Activated CD8-positive, alpha-beta T cell treated with anti-CD3 and anti-CD28 coated beads, Interleukin-2, amount 10 ng/mL, durations not matched to agents 7 days and 5 days (primary cell): ENCODE measurements around the gene HSF5. TPM values are rescaled to one million over a fixed set of nuclear protein-coding genes. Genes with fewer than 3 reads are reported as not detected.
A peak's percentile ranks its signal among the peaks of the same experiment; 100 is the strongest.
"Not testable (repeated sequence)": the region's sequence is repeated elsewhere in the genome, so short reads cannot be mapped to it uniquely, and the experiment has no call there.

Experiments
- ATAC-seq: fragments of 150-1000 bp; cut with Tn5 transposase; one replicate; pipeline ENCODE4 v1.10.0; 2021; ENCODE audit warnings: moderate library complexity
- CTCF ChIA-PET: fragments of 350-600 bp; sonication (Branson Sonifier 250); formaldehyde crosslinking; loops from one replicate; lab custom pipeline; 2021; ENCODE audit warnings: antibody characterized with exemption; lab: Charles Lee
- POLR2A ChIA-PET: fragments of 350-600 bp; sonication (Branson Sonifier 250); formaldehyde crosslinking; loops from one replicate; lab custom pipeline; 2021; ENCODE audit warnings: antibody characterized with exemption; lab: Charles Lee
- DNase-seq: peaks from one replicate; pipeline ENCODE4 v3.0.0-alpha.2; 2020
- H3K27ac Mint-ChIP-seq: one replicate; pipeline ENCODE4 v1.8.0; 2021; ENCODE audit warnings: mild to moderate bottlenecking, mixed read lengths
- H3K27me3 Mint-ChIP-seq: one replicate; pipeline ENCODE4 v1.8.0; 2021; ENCODE audit warnings: low read depth, mixed read lengths
- H3K36me3 Mint-ChIP-seq: one replicate; pipeline ENCODE4 v1.8.0; 2021; ENCODE audit warnings: low read depth, mixed read lengths
- H3K4me1 Mint-ChIP-seq: one replicate; pipeline ENCODE4 v1.8.0; 2021; ENCODE audit warnings: low read depth, mixed read lengths
- H3K4me3 Mint-ChIP-seq: one replicate; pipeline ENCODE4 v1.8.0; 2021; ENCODE audit warnings: mild to moderate bottlenecking, mixed read lengths
- H3K9me3 Mint-ChIP-seq: one replicate; pipeline ENCODE4 v1.8.0; 2022; ENCODE audit warnings: mixed read lengths; ENCODE audit not compliant: insufficient read depth
- total RNA-seq, 2 experiments: library from RNA; stranded (reverse); gene quantifications; one replicate each; pipeline ENCODE4 v1.2.3, GENCODE V29; 2021

HSF5 gene
- total RNA-seq, 2 experiments from 2014 or later = 0.08 to 0.18 TPM

- no peak for ATAC-seq
- H3K27me3 Mint-ChIP-seq = no peaks in the 10 kb centered on the region
- no peak for DNase-seq
- no peaks in the 10 kb centered on the region for H3K9me3 Mint-ChIP-seq
- H3K27ac Mint-ChIP-seq = peak overlapping the region; percentile 43
- H3K4me3 Mint-ChIP-seq = no peak overlapping the region
- POLR2A ChIA-PET = interaction anchor here (0.6 to 1.2 kb wide), 2 partner anchors 8 to 9 kb away, joined by 3 read pairs; no protein-coding TSS in a partner anchor
- H3K36me3 Mint-ChIP-seq = peaks cover 60% of the 10 kb centered on the region
- H3K4me1 Mint-ChIP-seq = peaks cover 10% of the 10 kb centered on the region
- CTCF ChIA-PET = interaction anchor here (1.5 to 1.8 kb wide), 2 partner anchors 7 to 10 kb away, joined by 3 to 4 read pairs; no protein-coding TSS in a partner anchor
Measured at GRCh38 chr17:58504826-58505351, 16.7 kb upstream of the HSF5 start.

GRCh38 chr17:58503866-58504265, 15.7 kb upstream of the HSF5 start:
- ATAC-seq (no peak), DNase-seq (no peak)
- Mint-ChIP-seq H3K4me3 (no peak overlapping the region), H3K27ac (no peak overlapping the region), H3K27me3 (no peaks in the 10 kb centered on the region), H3K4me1 (peaks cover 3% of the 10 kb centered on the region), H3K9me3 (no peaks in the 10 kb centered on the region), H3K36me3 (peaks cover 59% of the 10 kb centered on the region)
- ChIA-PET POLR2A (no interaction called here), CTCF (no interaction called here)

- H3K9me3 Mint-ChIP-seq, H3K4me3 Mint-ChIP-seq, CTCF ChIA-PET, H3K27me3 Mint-ChIP-seq, DNase-seq, ATAC-seq, H3K4me1 Mint-ChIP-seq, H3K27ac Mint-ChIP-seq: not testable (repeated sequence)
- peaks cover 58% of the 10 kb centered on the region for H3K36me3 Mint-ChIP-seq
- POLR2A ChIA-PET = interaction anchor here (0.9 kb wide), 1 partner anchor 11 kb away, joined by 3 read pairs; the partner anchor contains the start of gene MTMR4
Measured at GRCh38 chr17:58503134-58503533, 14.9 kb upstream of the HSF5 start.

GRCh38 chr17:58501451-58501850, 13.2 kb upstream of the HSF5 start:
- H3K4me1 Mint-ChIP-seq = peaks cover 4% of the 10 kb centered on the region
- H3K27me3 Mint-ChIP-seq = no peaks in the 10 kb centered on the region
- ChIA-PET CTCF (interaction anchor here (1.1 kb wide), 1 partner anchor 251 kb away, joined by 3 read pairs; no protein-coding TSS in a partner anchor), POLR2A (no interaction called here)
- DNase-seq (no peak), ATAC-seq (no peak)
- H3K4me3 Mint-ChIP-seq = no peak overlapping the region
- no peak overlapping the region for H3K27ac Mint-ChIP-seq
- no peaks in the 10 kb centered on the region for H3K9me3 Mint-ChIP-seq
- peaks cover 55% of the 10 kb centered on the region for H3K36me3 Mint-ChIP-seq

- ChIA-PET CTCF (interaction anchor here (0.8 to 1.7 kb wide), 3 partner anchors 8 to 181 kb away, joined by 4 read pairs; partner anchors contain the start of gene HSF5), POLR2A (interaction anchor here (0.8 to 1.3 kb wide), 2 partner anchors 11 to 134 kb away, joined by 4 read pairs; no protein-coding TSS in a partner anchor)
- Mint-ChIP-seq H3K27ac (no peak overlapping the region), H3K36me3 (peaks cover 56% of the 10 kb centered on the region), H3K4me3 (no peak overlapping the region), H3K27me3 (no peaks in the 10 kb centered on the region), H3K9me3 (no peaks in the 10 kb centered on the region), H3K4me1 (peaks cover 3% of the 10 kb centered on the region)
- DNase-seq = no peak
- ATAC-seq = no peak
Measured at GRCh38 chr17:58498177-58498828, 10.1 kb upstream of the HSF5 start.

DNA sequence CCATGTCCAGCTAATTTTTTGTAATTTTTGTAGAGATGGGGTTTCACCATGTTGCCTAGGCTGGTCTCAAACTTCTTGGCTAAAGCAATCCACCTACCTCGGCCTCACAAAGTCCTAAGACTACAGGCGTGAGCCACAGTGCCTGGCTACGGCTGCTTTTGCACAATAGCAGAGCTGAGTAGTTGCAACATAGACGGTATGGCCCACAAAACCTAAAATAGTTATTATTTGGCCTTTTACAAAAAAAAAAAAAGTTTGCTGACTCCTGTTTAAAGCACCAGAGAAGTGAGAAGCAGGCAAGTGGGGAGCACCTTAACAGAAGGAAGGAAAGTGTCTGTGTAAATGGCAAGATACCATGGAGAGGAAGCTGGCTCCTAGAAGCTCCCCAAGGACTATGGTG, 5.3 kb upstream of the HSF5 start:
- Mint-ChIP-seq H3K9me3 (no peaks in the 10 kb centered on the region), H3K36me3 (peaks cover 71% of the 10 kb centered on the region), H3K4me1 (peaks cover 10% of the 10 kb centered on the region), H3K4me3 (no peak overlapping the region), H3K27me3 (no peaks in the 10 kb centered on the region), H3K27ac (no peak overlapping the region)
- ATAC-seq (no peak), DNase-seq (no peak)
- ChIA-PET CTCF (interaction anchor here (0.7 kb wide), 1 partner anchor 33 kb away, joined by 4 read pairs; no protein-coding TSS in a partner anchor), POLR2A (interaction anchor here (0.6 kb wide), 1 partner anchor 273 kb away, joined by 3 read pairs; no protein-coding TSS in a partner anchor)

DNA sequence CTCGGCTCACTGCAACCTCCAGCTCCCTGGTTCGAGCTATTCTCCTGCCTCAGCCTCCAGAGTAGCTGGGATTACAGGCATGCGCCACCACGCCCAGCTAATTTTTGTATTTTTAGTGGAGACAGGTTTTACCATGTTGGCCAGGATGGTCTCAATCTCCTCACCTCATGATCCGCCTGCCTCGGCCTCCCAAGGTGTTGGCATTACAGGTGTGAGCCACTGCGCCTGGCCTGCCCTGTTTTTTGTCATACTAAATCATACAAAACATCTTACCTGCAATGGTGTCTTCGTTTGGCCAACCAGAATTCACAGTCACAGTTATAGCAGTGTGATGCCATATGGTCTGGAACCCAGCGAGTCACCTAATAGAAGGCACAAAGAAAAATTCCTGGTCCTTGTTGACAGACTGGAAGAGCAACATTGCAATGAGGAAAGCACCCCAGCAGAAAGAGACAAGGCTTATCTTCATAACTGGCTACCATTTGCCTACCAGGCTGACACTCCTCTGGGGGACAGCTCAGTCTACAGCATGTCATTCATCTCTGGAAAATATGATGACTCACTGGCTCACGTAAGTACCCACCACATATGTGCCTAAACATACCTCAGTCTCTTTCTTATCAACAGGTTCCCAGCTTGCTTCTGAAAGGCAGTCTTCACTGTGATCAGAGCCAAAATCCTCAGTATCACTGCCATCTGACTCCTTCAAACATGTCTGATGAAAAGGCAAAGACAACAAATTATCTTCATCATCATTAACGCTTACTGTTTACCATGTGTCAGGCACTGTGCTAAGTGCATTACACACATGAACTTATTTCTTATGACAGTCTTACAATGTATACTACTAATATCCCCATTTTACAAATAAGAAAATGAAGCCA, 4.3 kb upstream of the HSF5 start:
- Mint-ChIP-seq H3K27me3 (no peaks in the 10 kb centered on the region), H3K4me3 (no peak overlapping the region), H3K9me3 (no peaks in the 10 kb centered on the region), H3K4me1 (peaks cover 14% of the 10 kb centered on the region), H3K27ac (no peak overlapping the region), H3K36me3 (peaks cover 66% of the 10 kb centered on the region)
- DNase-seq (no peak), ATAC-seq (no peak)
- POLR2A ChIA-PET = interaction anchor here (0.6 kb wide), 1 partner anchor 272 kb away, joined by 3 read pairs; no protein-coding TSS in a partner anchor
- CTCF ChIA-PET = interaction anchor here (0.6 kb wide), 1 partner anchor 197 kb away, joined by 3 read pairs; no protein-coding TSS in a partner anchor

DNA sequence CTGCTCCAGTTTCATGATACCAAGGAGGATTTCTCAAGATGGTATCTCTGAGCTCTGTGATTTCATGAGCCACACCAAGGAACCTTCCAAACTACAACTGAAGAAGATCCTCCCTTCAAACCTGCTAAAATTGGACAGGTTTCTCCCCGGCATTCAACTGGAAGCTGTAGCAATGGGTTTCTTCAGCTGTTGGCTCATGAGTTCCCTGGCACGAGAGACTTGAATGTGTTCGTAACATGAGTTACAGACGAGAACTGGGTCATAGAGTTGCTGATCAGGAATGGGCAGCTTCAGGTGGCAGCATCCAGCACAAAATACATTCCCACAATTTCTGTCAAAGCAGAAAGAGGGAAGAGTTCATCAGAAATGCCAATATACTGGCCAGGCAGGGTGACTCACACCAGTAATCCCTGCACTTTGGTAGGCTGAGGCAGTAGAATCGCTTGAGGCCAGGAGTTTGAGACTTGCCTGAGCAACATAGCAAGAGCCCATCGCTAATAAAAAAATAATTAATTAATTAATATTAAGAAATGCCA, 3.4 kb upstream of the HSF5 start:
- no peak overlapping the region for H3K4me3 Mint-ChIP-seq
- no peak overlapping the region for H3K27ac Mint-ChIP-seq
- no peaks in the 10 kb centered on the region for H3K9me3 Mint-ChIP-seq
- DNase-seq (no peak), ATAC-seq (no peak)
- H3K4me1 Mint-ChIP-seq = peaks cover 15% of the 10 kb centered on the region
- no peaks in the 10 kb centered on the region for H3K27me3 Mint-ChIP-seq
- ChIA-PET CTCF (interaction anchor here (0.7 kb wide), 1 partner anchor 74 kb away, joined by 3 read pairs; no protein-coding TSS in a partner anchor), POLR2A (no interaction called here)
- peaks cover 63% of the 10 kb centered on the region for H3K36me3 Mint-ChIP-seq

DNA sequence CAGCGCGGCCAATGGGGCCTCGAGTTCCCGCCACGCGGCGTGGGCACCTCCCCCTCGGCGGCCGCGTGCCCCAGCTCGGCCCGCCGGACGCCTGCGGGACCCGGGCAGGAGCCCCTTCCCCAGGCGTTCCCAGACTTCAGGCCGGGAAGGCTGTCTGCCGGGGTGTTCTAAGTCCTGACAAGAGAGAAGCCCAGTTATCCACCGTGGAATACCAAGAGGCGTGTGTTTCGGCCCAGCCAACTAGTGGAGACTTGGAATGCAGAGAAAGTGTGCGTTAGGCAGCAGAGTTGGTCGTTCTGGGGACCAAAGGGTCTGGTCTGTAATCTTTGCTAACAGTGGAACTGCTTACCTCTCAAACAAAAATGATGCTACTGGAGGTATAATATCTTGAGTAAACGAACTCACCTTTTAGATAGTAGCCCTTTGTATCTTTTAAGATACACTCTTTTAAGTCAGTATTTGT, 251 bp upstream of the HSF5 start:
- Mint-ChIP-seq H3K36me3 (peaks cover 42% of the 10 kb centered on the region), H3K27ac (no peak overlapping the region), H3K4me1 (peaks cover 15% of the 10 kb centered on the region), H3K4me3 (peak overlapping the region; percentile 22), H3K27me3 (peaks cover 2% of the 10 kb centered on the region), H3K9me3 (no peaks in the 10 kb centered on the region)
- ATAC-seq = no peak
- POLR2A ChIA-PET = interaction anchor here (0.6 to 1.0 kb wide), 4 partner anchors 26 to 500 kb away, joined by 3 read pairs; no protein-coding TSS in a partner anchor
- no peak for DNase-seq
- CTCF ChIA-PET = interaction anchor here (0.6 to 2.9 kb wide), 20 partner anchors 9 to 489 kb away, joined by 3 to 18 read pairs (median 4); partner anchors contain the start of genes MTMR4, RNF43 and SUPT4H1

DNA sequence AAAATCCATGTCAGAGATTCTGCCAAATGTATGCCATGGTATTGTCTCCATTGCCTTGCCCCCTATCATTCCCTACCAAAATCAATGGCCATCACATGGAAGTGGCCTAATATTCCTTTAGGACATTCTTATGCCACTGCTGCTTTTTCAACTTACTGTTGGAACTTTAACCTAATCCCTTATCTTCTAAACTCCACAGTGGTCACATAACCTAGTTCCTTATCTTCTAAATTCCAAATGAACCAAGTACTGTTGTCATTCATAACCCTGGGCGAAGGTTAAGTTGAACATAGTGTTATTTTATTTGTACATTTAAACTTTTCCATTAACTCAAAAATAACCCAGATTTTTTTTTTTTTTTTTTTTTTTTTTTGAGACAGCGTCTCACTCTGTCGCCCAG, 3.6 kb downstream of the HSF5 start:
- peaks cover 4% of the 10 kb centered on the region for H3K27me3 Mint-ChIP-seq
- POLR2A ChIA-PET = no interaction called here
- DNase-seq (no peak), ATAC-seq (no peak)
- no peaks in the 10 kb centered on the region for H3K9me3 Mint-ChIP-seq
- peaks cover 11% of the 10 kb centered on the region for H3K36me3 Mint-ChIP-seq
- H3K4me3 Mint-ChIP-seq = no peak overlapping the region
- peaks cover 9% of the 10 kb centered on the region for H3K4me1 Mint-ChIP-seq
- no peak overlapping the region for H3K27ac Mint-ChIP-seq
- CTCF ChIA-PET = no interaction called here

- POLR2A ChIA-PET, H3K9me3 Mint-ChIP-seq, ATAC-seq, H3K4me3 Mint-ChIP-seq, DNase-seq, H3K27me3 Mint-ChIP-seq, CTCF ChIA-PET, H3K4me1 Mint-ChIP-seq, H3K27ac Mint-ChIP-seq, H3K36me3 Mint-ChIP-seq: not testable (repeated sequence)
Measured at GRCh38 chr17:58481798-58482197, 6.4 kb downstream of the HSF5 start.
